GM13977 (cell line): Measurements from ENCODE around the gene PCDHGA3.

Source experiments
- DNase-seq: peaks from one replicate; pipeline ENCODE4 v3.0.0; 2012; ENCODE audit warnings: low spot score
- CTCF ChIP-seq: IDR thresholded peaks from 2 replicates; pipeline ENCODE4 v1.5.1; 2012; ENCODE audit warnings: mild to moderate bottlenecking, control low read depth; ENCODE audit not compliant: insufficient read depth; ENCODE audit errors: extremely low read depth, missing control alignments
- in situ Hi-C: fragments of 300-500 bp; cut with MboI; formaldehyde crosslinking; loops from one replicate; pipeline ENCODE4 v1.12.0; 2022; ENCODE audit warnings: low sequenced_read_pairs, low pct_unique_long_range_greater_than_20kb, mixed read lengths, inconsistent platforms; ENCODE audit not compliant: unreplicated experiment

The PCDHGA3 gene

GRCh38 chr5:141351591-141351990, 8.0 kb downstream of the PCDHGA3 start:
- DNase-seq: no peak
- no peak for TF ChIP-seq CTCF
- in situ Hi-C loops: no loop called here

GRCh38 chr5:141354900-141355469, 11.4 kb downstream of the PCDHGA3 start, which contains the start of gene PCDHGA4:
TSS of gene PCDHGA4 (plus strand) at chr5:141355021. CDS start at chr5:141355108, 87 bp downstream.
- DNase-seq: no peak
- in situ Hi-C loops: no loop called here
- TF ChIP-seq CTCF: peak; percentile 22

- in situ Hi-C loops: no loop called here
- TF ChIP-seq CTCF: no peak
- no peak for DNase-seq
Measured at GRCh38 chr5:141355641-141356040, 12.0 kb downstream of the PCDHGA3 start.

GRCh38 chr5:141356133-141356532, 12.5 kb downstream of the PCDHGA3 start:
- TF ChIP-seq CTCF: no peak
- DNase-seq: no peak
- in situ Hi-C loops: no loop called here

GRCh38 chr5:141356950-141357349, 13.3 kb downstream of the PCDHGA3 start:
- in situ Hi-C loops: no loop called here
- DNase-seq: no peak
- no peak for TF ChIP-seq CTCF

GRCh38 chr5:141359790-141360426, 16.3 kb downstream of the PCDHGA3 start, which contains the start of gene PCDHGB2:
TSS of gene PCDHGB2 (plus strand) at chr5:141359994. CDS start at chr5:141360136, 142 bp downstream.
- peak; percentile 40 for TF ChIP-seq CTCF
- in situ Hi-C loops: no loop called here
- peak; percentile 61 for DNase-seq

- in situ Hi-C loops: no loop called here
- no peak for TF ChIP-seq CTCF
- no peak for DNase-seq
Measured at GRCh38 chr5:141360685-141361084, 17.1 kb downstream of the PCDHGA3 start.
